Stomach smooth muscle (tissue), 2 donors: ENCODE data around the gene CDC73.
"Not testable (repeated sequence)": the region's sequence is repeated elsewhere in the genome, so short reads cannot be mapped to it uniquely, and the experiment has no call there.

Experiments used
- H3K27ac ChIP-seq: one replicate; pipeline ENCODE4 v1.7.0; 2013; ENCODE audit warnings: mild to moderate bottlenecking, low read length, inconsistent platforms
- H3K27me3 ChIP-seq, 2 donors: one replicate each; pipeline ENCODE4 v1.7.0; 2013; ENCODE audit warnings: low read length in 2 of 2; ENCODE audit not compliant: insufficient read depth in 2 of 2, control insufficient read depth in 1 of 2
- H3K36me3 ChIP-seq, 2 donors: one replicate each; pipeline ENCODE4 v1.7.0; 2013; ENCODE audit warnings: low read length in 2 of 2; ENCODE audit not compliant: control insufficient read depth in 2 of 2, insufficient read depth in 2 of 2
- H3K4me1 ChIP-seq: one replicate; pipeline ENCODE4 v1.7.0; 2013; ENCODE audit warnings: low read length; ENCODE audit not compliant: control insufficient read depth, insufficient read depth
- H3K4me3 ChIP-seq, 2 donors: one replicate each; pipeline ENCODE4 v1.7.0; 2013; ENCODE audit warnings: low read length in 2 of 2
- H3K9ac ChIP-seq, 2 donors: one replicate each; pipeline ENCODE4 v1.7.0; 2013; ENCODE audit warnings: low read length in 2 of 2, mild to moderate bottlenecking in 1 of 2
- H3K9me3 ChIP-seq, 2 donors: one replicate each; pipeline ENCODE4 v1.7.0; 2013; ENCODE audit warnings: low read length in 2 of 2; ENCODE audit not compliant: control insufficient read depth in 2 of 2
- donor health status: healthy.
- donor health status: Pancreatic carcinoma.

The CDC73 gene

GRCh38 chr1:193283016-193283415 lies 161.2 kb downstream of the CDC73 start:
- Histone ChIP-seq H3K4me3 (no peak overlapping the region), H3K27ac (no peak overlapping the region), H3K9ac (no peak overlapping the region), H3K9me3 (no peaks in the 10 kb centered on the region), H3K27me3 (no peaks in the 10 kb centered on the region), H3K36me3 (no peaks in the 10 kb centered on the region), H3K4me1 (no peaks in the 10 kb centered on the region)

- Histone ChIP-seq H3K9ac (no peak overlapping the region), H3K27me3 (no peaks in the 10 kb centered on the region), H3K4me1 (no peaks in the 10 kb centered on the region), H3K9me3 (no peaks in the 10 kb centered on the region), H3K4me3 (no peak overlapping the region), H3K27ac (no peak overlapping the region), H3K36me3 (no peaks in the 10 kb centered on the region)
Measured at GRCh38 chr1:193284219-193284618, 162.4 kb downstream of the CDC73 start.

- Histone ChIP-seq H3K4me1 (no peaks in the 10 kb centered on the region), H3K27ac (no peak overlapping the region)
Measured at GRCh38 chr1:193285641-193286040, 163.8 kb downstream of the CDC73 start.

GRCh38 chr1:193288548-193289080 lies 166.8 kb downstream of the CDC73 start:
- not testable (repeated sequence) for H3K9me3 ChIP-seq, H3K27ac ChIP-seq, H3K4me3 ChIP-seq, H3K36me3 ChIP-seq, H3K27me3 ChIP-seq, H3K9ac ChIP-seq, H3K4me1 ChIP-seq

More at GRCh38 chr1:193285641-193286040, 163.8 kb downstream of the CDC73 start:
- Histone ChIP-seq H3K27me3 (no peaks in the 10 kb centered on the region), H3K9me3 (no peaks in the 10 kb centered on the region), H3K36me3 (no peaks in the 10 kb centered on the region), H3K9ac (no peak overlapping the region), H3K4me3 (no peak overlapping the region)

DNA sequence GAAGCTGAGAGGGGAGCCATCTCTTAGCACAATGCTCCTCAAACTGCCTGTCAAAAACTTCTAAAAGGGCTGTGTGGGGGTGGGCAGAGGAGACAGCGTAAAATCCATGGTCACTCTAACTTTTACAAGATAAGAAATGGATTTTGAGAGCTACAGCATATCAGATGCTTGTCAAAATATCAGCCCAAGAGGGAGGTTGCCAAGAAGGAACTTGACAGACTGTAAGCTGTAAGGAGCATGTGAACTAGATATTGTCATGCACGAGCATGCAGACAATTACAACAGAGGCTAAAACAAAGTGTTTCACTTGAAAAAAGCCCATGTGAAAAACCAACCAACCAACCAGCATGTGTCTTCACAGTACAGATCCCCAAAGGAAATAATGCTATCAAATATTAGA lies 171.9 kb downstream of the CDC73 start:
- Histone ChIP-seq H3K36me3 (no peaks in the 10 kb centered on the region), H3K4me3 (no peak overlapping the region)

GRCh38 chr1:193299038-193299437 lies 177.2 kb downstream of the CDC73 start:
- H3K4me1 ChIP-seq, result no peaks in the 10 kb centered on the region
- no peaks in the 10 kb centered on the region for H3K27me3 ChIP-seq
- H3K4me3 ChIP-seq, result no peak overlapping the region
- no peak overlapping the region for H3K27ac ChIP-seq
- no peak overlapping the region for H3K9ac ChIP-seq
- peaks cover 0 to 2% of the 10 kb centered on the region in 2 donors for H3K9me3 ChIP-seq
- H3K36me3 ChIP-seq, result no peaks in the 10 kb centered on the region

More for the DNA sequence above, 171.9 kb downstream of the CDC73 start:
- no peaks in the 10 kb centered on the region for H3K4me1 ChIP-seq
- H3K27me3 ChIP-seq, result no peaks in the 10 kb centered on the region
- no peak overlapping the region for H3K9ac ChIP-seq
- no peak overlapping the region for H3K27ac ChIP-seq
- peaks cover 0 to 2% of the 10 kb centered on the region in 2 donors for H3K9me3 ChIP-seq

GRCh38 chr1:193301746-193302145 lies 179.9 kb downstream of the CDC73 start:
- no peak overlapping the region for H3K27ac ChIP-seq
- no peaks in the 10 kb centered on the region for H3K9me3 ChIP-seq
- no peaks in the 10 kb centered on the region for H3K4me1 ChIP-seq
- no peaks in the 10 kb centered on the region for H3K36me3 ChIP-seq
- no peak overlapping the region for H3K4me3 ChIP-seq
- H3K9ac ChIP-seq, result no peak overlapping the region
- H3K27me3 ChIP-seq, result no peaks in the 10 kb centered on the region

DNA sequence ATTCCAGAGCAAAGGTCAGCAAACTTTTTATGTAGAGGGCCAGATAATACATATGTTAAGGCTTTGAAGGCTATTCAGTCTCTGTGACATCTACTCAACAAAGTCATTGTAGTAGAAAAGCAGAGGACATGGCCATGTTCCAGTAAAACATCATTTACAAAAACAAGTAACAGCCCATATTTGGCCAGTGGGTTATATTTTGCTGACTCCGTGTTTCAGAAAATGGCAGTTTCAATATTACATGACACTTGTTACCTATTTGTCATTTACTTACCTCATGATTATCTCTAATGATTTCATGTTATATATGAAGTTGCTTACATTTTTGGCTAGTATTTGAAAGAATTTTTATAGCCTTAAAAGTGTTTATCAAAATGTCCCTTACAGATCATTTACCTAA lies 182.0 kb downstream of the CDC73 start:
- no peak overlapping the region for H3K9ac ChIP-seq
- no peaks in the 10 kb centered on the region for H3K36me3 ChIP-seq
- H3K27ac ChIP-seq, result no peak overlapping the region
- H3K4me3 ChIP-seq, result no peak overlapping the region
- H3K4me1 ChIP-seq, result no peaks in the 10 kb centered on the region
- H3K27me3 ChIP-seq, result no peaks in the 10 kb centered on the region
- H3K9me3 ChIP-seq, result no peaks in the 10 kb centered on the region
